Immature natural killer cell (primary cell): ENCODE data around the gene TNFSF4. TPM values are rescaled to one million over a fixed set of nuclear protein-coding genes. Genes with fewer than 3 reads are reported as not detected.

Source experiments
- DNase-seq, 3 donors: peaks; one replicate each; pipeline ENCODE4 v3.0.0; 2022; ENCODE audit warnings: mixed read lengths in 1 of 3
- H3K27ac Mint-ChIP-seq, 6 donors: one replicate each; pipeline ENCODE4 v1.8.0; 2020; ENCODE audit warnings: mixed read lengths in 6 of 6, mild to moderate bottlenecking in 5 of 6, inconsistent platforms in 4 of 6, moderate library complexity in 3 of 6
- H3K27me3 Mint-ChIP-seq, 3 donors: one replicate each; pipeline ENCODE4 v1.8.0; 2020 to 2021; ENCODE audit warnings: low read depth in 3 of 3, mild to moderate bottlenecking in 3 of 3, mixed read lengths in 3 of 3, moderate library complexity in 3 of 3, inconsistent platforms in 1 of 3
- H3K36me3 Mint-ChIP-seq, 3 donors: one replicate each; pipeline ENCODE4 v1.8.0; 2020; ENCODE audit warnings: mixed read lengths in 3 of 3, inconsistent platforms in 2 of 3, mild to moderate bottlenecking in 2 of 3
- H3K4me1 Mint-ChIP-seq, 2 donors: one replicate each; pipeline ENCODE4 v1.8.0; 2020; ENCODE audit warnings: inconsistent platforms in 2 of 2, mild to moderate bottlenecking in 2 of 2, mixed read lengths in 2 of 2, moderate library complexity in 1 of 2
- H3K4me3 Mint-ChIP-seq, 5 donors: one replicate each; pipeline ENCODE4 v1.8.0; 2020; ENCODE audit warnings: mild to moderate bottlenecking in 5 of 5, mixed read lengths in 5 of 5, inconsistent platforms in 3 of 5, moderate library complexity in 3 of 5
- H3K9me3 Mint-ChIP-seq, 6 donors: one replicate each; pipeline ENCODE4 v1.8.0; 2020; ENCODE audit warnings: mild to moderate bottlenecking in 6 of 6, mixed read lengths in 6 of 6, inconsistent platforms in 4 of 6, moderate library complexity in 3 of 6
- polyA plus RNA-seq, 3 donors: library from polyadenylated mRNA; unstranded; fragments of 300-500 nt; fragmentation: Illumina TruSeq; gene quantifications; one replicate each; pipeline ENCODE4 v1.2.3, GENCODE V29; 2021

TNFSF4 gene
- polyA plus RNA-seq, 3 donors from 2014 or later = 1.5 to 1.7 (median 1.6) TPM

DNA sequence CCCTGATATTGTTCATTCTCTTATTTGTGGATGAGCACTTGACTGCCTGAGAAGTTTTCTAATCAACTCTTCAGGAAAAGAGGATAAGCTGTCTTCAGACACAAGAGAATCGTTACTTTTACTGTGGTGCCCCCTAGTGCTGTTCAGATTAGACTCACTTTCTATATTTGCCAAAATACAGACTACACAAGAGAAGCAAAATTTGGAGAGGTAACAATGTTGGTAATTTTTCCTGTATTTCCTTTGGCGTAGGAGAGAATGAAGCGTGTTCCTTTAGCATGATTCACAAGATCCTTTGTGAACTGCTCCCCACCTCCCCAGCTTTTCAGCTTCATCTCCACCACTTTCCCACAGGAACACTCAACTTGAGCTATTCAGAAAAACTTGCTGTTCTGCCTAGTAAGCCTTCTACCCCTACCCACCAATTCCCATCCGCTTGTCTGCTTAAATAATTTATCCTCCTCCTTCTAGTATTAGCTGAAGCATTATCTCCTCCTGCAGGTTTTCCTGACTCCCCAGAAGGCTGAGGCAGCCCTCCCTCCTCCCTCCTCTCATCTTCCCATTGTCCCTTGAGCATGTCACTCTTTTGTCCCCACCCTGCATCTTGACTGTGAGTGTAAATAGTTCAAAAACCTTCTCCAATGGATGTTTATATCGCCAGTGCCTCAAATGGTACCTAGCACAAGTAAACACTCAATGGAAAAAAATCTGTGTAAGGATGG, 4.5 kb downstream of the TNFSF4 start:
- H3K4me1 Mint-ChIP-seq = peaks cover 32 to 49% of the 10 kb centered on the region in 2 donors
- no peaks in the 10 kb centered on the region for H3K9me3 Mint-ChIP-seq
- no peaks in the 10 kb centered on the region for H3K36me3 Mint-ChIP-seq
- H3K27me3 Mint-ChIP-seq = peaks cover 0 to 4% (median 0%) of the 10 kb centered on the region in 3 donors
- peak in 1 of 3 donors; percentile 17 for DNase-seq
- peak overlapping the region in 1 of 6 donors; percentile 51 for H3K27ac Mint-ChIP-seq
- H3K4me3 Mint-ChIP-seq = no peak overlapping the region

DNA sequence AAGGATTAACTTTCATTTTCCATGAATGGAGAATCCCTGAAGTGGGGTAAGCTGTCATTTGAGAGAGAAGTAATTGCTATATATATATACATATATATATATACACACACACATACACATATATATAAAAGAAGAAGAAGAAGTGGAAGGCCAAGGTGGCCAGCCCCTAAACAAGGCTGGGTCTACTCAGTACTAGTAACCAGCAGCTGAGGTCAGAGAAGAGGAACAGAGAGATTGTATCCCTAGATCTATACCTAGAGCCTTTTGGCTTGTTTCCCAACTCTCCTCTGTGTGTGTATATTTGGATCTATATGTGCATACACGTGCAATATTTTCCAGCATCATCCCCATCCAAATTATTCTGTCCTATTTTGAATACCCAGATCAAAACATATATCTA, 5.2 kb downstream of the TNFSF4 start:
- H3K4me1 Mint-ChIP-seq = peaks cover 31 to 43% of the 10 kb centered on the region in 2 donors
- H3K9me3 Mint-ChIP-seq = no peaks in the 10 kb centered on the region
- H3K27me3 Mint-ChIP-seq = peaks cover 0 to 4% (median 0%) of the 10 kb centered on the region in 3 donors
- no peak for DNase-seq
- H3K36me3 Mint-ChIP-seq = no peaks in the 10 kb centered on the region
- H3K4me3 Mint-ChIP-seq = no peak overlapping the region
- H3K27ac Mint-ChIP-seq = no peak overlapping the region

DNA sequence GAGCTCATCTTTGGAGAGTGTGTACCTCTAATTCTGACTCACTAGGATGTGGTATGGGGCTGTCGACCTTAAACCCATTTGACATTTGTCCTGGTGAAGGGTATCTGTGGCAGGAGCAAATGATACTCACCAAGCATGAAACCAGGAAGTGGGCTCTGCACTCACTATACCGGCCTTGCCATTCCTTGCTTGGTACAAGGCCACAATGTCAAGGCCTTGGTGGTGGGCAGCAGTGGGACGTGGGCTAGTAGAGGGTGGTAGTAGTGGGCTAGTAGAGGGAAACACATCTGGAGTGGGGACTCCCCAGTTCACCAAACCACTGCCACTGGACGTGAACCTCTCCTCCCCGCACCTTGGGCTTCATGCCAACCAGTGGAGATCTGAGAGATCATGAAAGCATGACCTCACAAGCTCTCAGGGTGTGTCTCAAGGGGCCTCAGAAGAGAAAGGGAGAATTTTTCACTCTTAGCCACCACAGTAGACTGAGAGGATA, 11.5 kb downstream of the TNFSF4 start:
- Mint-ChIP-seq H3K36me3 (peaks cover 0 to 7% (median 0%) of the 10 kb centered on the region in 3 donors), H3K4me1 (peaks cover 15 to 29% of the 10 kb centered on the region in 2 donors), H3K9me3 (no peaks in the 10 kb centered on the region), H3K27ac (peak overlapping the region in 4 of 6 donors; percentile 15 to 44 (median 34)), H3K27me3 (no peaks in the 10 kb centered on the region), H3K4me3 (no peak overlapping the region)
- peak; percentile 31 to 40 (median 32) for DNase-seq

DNA sequence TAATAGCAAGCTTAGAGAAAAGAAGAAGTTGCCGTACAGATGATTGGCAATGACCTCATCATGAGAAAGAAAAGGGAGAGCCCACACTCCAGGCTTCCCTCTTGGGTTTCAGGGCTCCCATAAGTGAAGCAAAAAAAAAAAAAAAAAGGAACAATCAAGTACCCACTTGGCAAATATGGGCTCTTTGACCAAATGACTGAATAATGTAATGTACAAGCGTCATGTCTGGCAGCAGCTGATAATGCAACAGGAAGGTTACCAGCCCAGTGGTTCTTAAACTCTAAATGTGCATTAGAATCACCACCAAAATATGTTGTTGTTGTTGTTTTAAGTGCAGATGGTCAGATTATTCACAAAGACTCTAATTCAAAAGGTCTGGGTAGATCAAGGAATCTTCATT, 13.5 kb downstream of the TNFSF4 start:
- no peak overlapping the region for H3K4me3 Mint-ChIP-seq
- H3K4me1 Mint-ChIP-seq = peaks cover 15 to 36% of the 10 kb centered on the region in 2 donors
- DNase-seq = no peak
- H3K36me3 Mint-ChIP-seq = peaks cover 0 to 7% (median 0%) of the 10 kb centered on the region in 3 donors
- no peaks in the 10 kb centered on the region for H3K27me3 Mint-ChIP-seq
- no peak overlapping the region for H3K27ac Mint-ChIP-seq
- H3K9me3 Mint-ChIP-seq = no peaks in the 10 kb centered on the region

DNA sequence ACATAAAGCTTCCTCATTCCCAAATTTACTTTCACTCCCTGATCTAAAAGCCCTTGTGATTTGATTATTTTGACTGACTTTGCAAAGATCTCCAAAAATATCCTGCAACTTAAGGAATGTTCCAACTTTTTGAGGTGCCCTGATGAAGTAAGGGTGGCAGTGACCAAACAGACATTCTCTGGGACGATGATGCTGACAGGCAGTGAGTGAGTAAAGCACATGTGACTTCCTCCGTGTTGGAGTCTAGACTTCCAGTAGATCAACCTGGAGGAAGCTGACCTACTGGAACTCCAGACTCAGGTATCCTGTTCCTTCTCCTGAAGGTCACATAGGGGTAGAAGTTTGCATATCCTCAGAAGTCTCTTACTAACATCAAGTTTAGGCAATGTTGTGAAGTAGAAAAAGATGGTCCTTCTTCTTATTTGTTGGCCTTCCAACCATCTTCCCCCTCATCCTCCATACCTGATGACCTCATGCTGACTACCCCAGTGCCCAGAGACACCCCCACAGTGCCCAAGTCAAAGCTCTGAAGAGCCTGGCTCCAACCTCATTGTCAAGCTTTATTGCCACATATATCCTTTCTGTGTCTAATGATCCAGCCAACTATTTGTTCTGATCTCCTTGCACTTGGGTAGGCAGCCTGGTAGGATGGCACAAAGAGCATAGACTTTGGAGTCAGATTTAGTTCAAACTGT, 16.0 kb downstream of the TNFSF4 start:
- H3K4me1 Mint-ChIP-seq = peaks cover 10 to 30% of the 10 kb centered on the region in 2 donors
- no peaks in the 10 kb centered on the region for H3K9me3 Mint-ChIP-seq
- no peaks in the 10 kb centered on the region for H3K27me3 Mint-ChIP-seq
- peaks cover 5 to 12% (median 5%) of the 10 kb centered on the region in 3 donors for H3K36me3 Mint-ChIP-seq
- H3K27ac Mint-ChIP-seq = peak overlapping the region in 1 of 6 donors; percentile 47
- no peak overlapping the region for H3K4me3 Mint-ChIP-seq
- DNase-seq = no peak

DNA sequence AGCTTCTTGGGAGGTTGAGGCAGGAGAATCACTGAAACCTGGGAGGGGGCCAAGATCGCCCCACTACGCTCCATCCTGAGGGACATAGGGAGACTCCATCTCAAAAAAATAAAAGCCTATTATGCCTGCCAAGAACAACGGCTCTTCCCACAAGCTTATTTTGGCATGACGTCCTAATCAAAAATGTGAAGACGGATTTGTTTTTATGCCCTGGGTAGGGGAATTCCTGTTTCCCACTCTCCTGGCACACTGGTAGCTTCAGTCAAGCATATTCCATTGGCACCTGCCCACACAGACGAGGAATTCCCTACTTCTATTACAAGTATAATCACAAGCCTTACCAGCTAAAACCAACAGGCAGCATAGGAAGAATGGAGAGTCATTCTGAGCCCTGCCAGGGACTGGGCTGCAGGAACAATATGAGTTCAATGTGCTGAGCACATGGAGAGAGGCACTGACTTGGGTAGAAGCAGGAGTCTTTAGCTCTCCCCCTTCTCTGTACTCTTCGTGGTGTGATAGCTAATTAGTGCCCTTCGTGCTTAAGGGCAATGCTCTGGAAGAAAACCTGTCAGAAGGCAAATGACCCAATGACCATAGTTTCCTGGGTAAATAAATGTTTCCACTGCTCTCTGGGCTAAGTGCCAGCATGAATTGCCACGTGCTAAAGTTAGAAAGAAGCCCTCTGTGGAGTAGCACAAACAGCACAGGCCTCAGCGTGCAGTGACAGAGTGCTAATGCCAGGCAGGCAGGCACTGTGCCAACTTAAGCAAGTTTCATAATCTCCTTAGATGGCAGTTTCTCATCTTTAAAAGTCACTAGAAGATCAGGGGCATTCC, 16.8 kb downstream of the TNFSF4 start:
- peaks cover 5 to 17% (median 5%) of the 10 kb centered on the region in 3 donors for H3K36me3 Mint-ChIP-seq
- H3K4me3 Mint-ChIP-seq = no peak overlapping the region
- DNase-seq = no peak
- no peaks in the 10 kb centered on the region for H3K27me3 Mint-ChIP-seq
- H3K27ac Mint-ChIP-seq = no peak overlapping the region
- no peaks in the 10 kb centered on the region for H3K9me3 Mint-ChIP-seq
- peaks cover 2 to 22% of the 10 kb centered on the region in 2 donors for H3K4me1 Mint-ChIP-seq

DNA sequence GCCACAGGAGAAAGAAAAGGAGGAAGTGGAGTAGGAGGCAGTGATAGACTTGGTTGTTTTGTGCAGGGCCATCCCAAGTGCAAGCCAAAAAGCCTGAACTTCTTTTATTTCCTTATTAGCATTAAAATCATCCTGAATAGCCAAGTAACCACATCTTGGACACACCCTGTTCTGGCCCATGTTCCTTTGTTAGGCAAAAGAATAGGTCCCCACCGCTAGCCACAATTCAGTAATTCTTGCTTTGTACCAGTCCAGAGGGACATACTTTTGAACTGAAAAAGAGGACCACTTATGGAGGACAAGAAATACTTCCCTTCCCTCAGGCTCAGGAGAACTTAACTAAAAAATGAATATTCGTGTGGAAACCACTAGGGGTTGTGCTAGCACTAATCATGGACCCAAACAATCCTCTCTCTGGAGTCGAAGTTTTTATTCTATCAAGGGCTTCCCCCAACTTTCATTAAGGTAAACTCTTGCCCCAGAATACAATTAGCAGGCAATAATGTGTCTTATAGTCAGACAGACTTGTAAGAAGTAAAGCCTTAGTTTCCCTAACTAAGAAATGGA, 19.4 kb downstream of the TNFSF4 start:
- no peak overlapping the region for H3K27ac Mint-ChIP-seq
- DNase-seq = no peak
- no peak overlapping the region for H3K4me3 Mint-ChIP-seq
- H3K27me3 Mint-ChIP-seq = no peaks in the 10 kb centered on the region
- H3K4me1 Mint-ChIP-seq = peaks cover 0 to 14% of the 10 kb centered on the region in 2 donors
- no peaks in the 10 kb centered on the region for H3K9me3 Mint-ChIP-seq
- H3K36me3 Mint-ChIP-seq = peaks cover 5 to 18% (median 5%) of the 10 kb centered on the region in 3 donors

DNA sequence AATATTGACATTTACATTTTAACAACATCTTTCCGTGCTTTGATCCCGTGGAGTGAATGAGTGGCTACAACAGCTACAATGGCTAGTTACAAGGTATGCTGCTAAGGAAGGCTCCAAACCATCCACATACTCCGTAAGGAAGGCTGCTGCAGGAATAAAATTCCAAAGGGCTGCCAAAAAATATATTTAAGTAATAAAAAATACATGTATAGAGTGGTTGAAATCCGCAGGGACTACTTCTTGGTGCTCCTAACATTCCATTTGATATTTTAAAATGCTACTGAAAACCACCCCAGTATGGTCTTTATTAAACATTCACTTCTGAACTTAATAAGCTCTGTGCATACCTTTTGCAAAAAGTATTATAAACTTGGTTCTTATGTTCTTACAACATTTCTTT, 25.3 kb downstream of the TNFSF4 start:
- Mint-ChIP-seq H3K36me3 (peaks cover under 1 to 13% (median 5%) of the 10 kb centered on the region in 3 donors), H3K4me3 (no peak overlapping the region), H3K4me1 (no peaks in the 10 kb centered on the region), H3K27me3 (no peaks in the 10 kb centered on the region), H3K27ac (no peak overlapping the region), H3K9me3 (no peaks in the 10 kb centered on the region)
- DNase-seq = no peak

DNA sequence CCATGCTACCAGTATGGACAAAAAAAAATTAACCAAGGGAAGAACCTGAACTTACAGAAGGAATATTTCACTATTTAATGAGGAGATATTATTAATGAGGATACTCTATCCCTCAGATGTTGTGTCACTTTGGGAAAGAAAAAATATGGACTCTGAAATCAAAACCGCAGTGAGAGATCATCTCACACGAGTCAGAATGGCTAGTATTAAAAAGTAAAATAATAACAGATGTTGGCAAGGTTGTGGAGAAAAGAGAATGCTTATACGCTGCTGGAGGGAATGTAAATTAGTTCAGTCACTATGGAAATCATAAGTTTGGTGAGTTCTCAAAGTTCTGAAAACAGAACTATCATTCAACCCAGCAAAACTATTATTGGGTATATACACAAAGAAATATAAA, 30.9 kb downstream of the TNFSF4 start:
- no peaks in the 10 kb centered on the region for H3K4me1 Mint-ChIP-seq
- H3K27ac Mint-ChIP-seq = no peak overlapping the region
- H3K9me3 Mint-ChIP-seq = peaks cover 9 to 36% (median 17%) of the 10 kb centered on the region in 6 donors
- H3K4me3 Mint-ChIP-seq = no peak overlapping the region
- H3K36me3 Mint-ChIP-seq = peaks cover 5 to 21% (median 13%) of the 10 kb centered on the region in 3 donors
- H3K27me3 Mint-ChIP-seq = peaks cover under 1 to 3% (median 3%) of the 10 kb centered on the region in 3 donors
- DNase-seq = no peak

DNA sequence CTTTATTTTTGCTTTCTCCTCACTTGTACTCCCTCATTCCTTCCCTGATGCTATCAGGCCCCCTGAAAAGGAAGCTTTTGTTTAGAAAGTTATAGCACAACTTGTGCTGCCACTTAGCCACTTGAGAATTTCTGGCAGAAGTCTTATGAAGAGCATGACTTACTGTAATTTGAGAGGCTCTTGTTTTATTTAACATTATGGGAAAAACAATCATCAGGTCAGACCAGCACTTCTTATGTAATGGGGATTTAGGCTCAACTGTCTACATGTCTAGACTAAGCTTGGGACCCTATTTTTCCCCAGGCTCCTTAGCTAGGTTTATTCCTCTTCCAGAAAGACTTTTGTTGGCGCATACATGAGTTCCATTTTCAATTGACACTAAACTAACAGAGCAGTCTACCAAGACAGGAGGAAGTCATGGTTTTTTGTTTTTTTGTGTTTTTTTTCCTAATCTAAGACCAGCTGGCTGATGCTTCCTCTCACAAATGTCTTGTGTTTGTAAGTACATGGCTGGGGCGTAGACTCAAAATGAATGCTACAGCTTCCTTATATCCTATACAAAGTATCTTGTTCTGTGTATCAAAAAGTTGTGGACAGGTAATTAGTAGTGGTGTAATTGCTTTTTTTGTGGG, 31.5 kb downstream of the TNFSF4 start:
- H3K4me3 Mint-ChIP-seq = no peak overlapping the region
- peaks cover 13 to 41% (median 21%) of the 10 kb centered on the region in 6 donors for H3K9me3 Mint-ChIP-seq
- no peak for DNase-seq
- H3K27me3 Mint-ChIP-seq = peaks cover 2 to 3% (median 3%) of the 10 kb centered on the region in 3 donors
- H3K36me3 Mint-ChIP-seq = peaks cover 9 to 21% (median 18%) of the 10 kb centered on the region in 3 donors
- H3K27ac Mint-ChIP-seq = no peak overlapping the region
- H3K4me1 Mint-ChIP-seq = no peaks in the 10 kb centered on the region

DNA sequence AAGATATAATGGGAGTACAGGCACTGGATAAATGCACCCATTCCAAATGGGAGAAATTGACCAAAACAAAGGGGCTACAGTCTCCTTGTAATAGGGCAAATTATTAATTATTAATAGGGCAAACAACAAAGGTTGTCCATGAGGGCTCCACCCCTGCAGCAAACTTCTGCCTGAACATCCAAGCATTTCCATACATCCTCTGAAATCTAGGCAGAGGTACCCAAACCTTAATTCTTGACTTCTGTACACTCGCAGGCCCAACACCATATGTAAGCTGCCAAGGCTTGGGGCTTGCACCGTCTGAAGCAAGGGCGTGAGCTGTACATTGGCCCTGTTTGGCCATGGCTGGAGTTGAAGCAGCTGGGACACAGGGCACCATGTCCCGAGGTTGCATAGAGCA, 33.7 kb downstream of the TNFSF4 start:
- Mint-ChIP-seq H3K36me3 (peaks cover 9 to 21% (median 18%) of the 10 kb centered on the region in 3 donors), H3K27ac (no peak overlapping the region), H3K27me3 (peaks cover 2 to 5% (median 3%) of the 10 kb centered on the region in 3 donors), H3K4me1 (no peaks in the 10 kb centered on the region), H3K4me3 (no peak overlapping the region), H3K9me3 (peaks cover 13 to 45% (median 24%) of the 10 kb centered on the region in 6 donors)
- no peak for DNase-seq

DNA sequence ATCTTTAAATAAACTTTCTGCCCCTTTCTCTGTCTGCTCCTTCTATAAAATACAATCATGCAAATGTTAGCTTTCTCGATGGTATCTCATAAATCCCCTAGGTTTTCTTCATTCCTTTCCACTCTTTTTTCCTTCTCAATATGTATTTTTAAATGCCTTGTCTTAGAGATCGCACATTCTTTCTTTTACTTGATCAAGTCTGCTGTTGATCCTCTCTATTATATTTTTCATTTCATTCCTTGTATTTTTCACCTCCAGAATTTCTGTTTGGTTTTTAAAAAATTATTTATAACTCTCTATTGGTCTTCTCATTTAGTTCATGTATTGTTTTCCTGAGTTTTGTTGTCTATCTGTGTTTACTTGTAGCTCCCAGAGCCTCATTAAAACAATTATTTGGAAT, 36.0 kb downstream of the TNFSF4 start:
- H3K4me1 Mint-ChIP-seq = no peaks in the 10 kb centered on the region
- H3K9me3 Mint-ChIP-seq = peaks cover 13 to 45% (median 24%) of the 10 kb centered on the region in 6 donors
- peaks cover 2 to 5% (median 3%) of the 10 kb centered on the region in 3 donors for H3K27me3 Mint-ChIP-seq
- peaks cover 6 to 21% (median 18%) of the 10 kb centered on the region in 3 donors for H3K36me3 Mint-ChIP-seq
- DNase-seq = no peak
- H3K4me3 Mint-ChIP-seq = no peak overlapping the region
- H3K27ac Mint-ChIP-seq = no peak overlapping the region

DNA sequence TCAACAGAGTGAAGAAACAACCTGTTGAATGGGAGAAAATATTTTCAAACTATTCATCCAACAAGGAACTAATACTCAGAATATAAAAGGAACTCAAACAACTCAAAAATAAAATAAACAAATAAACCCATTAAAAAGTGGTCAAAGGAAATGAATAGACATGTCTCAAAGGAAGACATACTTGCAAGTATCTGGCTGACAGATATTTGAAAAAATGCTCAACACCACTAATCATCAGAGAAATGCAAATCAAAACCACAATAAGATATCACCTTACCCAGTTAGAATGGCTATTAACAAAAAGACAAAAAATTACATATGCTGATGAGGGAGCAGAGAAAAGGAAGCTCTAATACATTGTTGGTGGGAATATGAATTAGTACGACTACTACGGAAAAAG, 38.2 kb downstream of the TNFSF4 start:
- DNase-seq = no peak
- peaks cover 2 to 5% (median 3%) of the 10 kb centered on the region in 3 donors for H3K27me3 Mint-ChIP-seq
- H3K27ac Mint-ChIP-seq = no peak overlapping the region
- no peaks in the 10 kb centered on the region for H3K4me1 Mint-ChIP-seq
- H3K9me3 Mint-ChIP-seq = peaks cover 10 to 37% (median 22%) of the 10 kb centered on the region in 6 donors
- H3K4me3 Mint-ChIP-seq = no peak overlapping the region
- H3K36me3 Mint-ChIP-seq = peaks cover 6 to 17% (median 12%) of the 10 kb centered on the region in 3 donors
